Mucosa of descending colon (tissue), 3 donors: ENCODE results near the gene MOV10. TPM values are rescaled to one million over a fixed set of nuclear protein-coding genes. Genes with fewer than 3 reads are reported as not detected.

Source experiments
- ATAC-seq: fragments of 200-7000 bp; cut with Tn5 transposase; one replicate; pipeline ENCODE4 v1.9.1; 2020; ENCODE audit warnings: mild to moderate bottlenecking, moderate library complexity
- DNase-seq, 3 donors: peaks; one replicate each; pipeline ENCODE4 v3.0.0-alpha.2; 2020
- H3K36me3 ChIP-seq: fragments of 200-600 bp; one replicate; pipeline ENCODE4 v1.8.0; 2021; ENCODE audit warnings: low read depth, mild to moderate bottlenecking
- H3K4me1 ChIP-seq: fragments of 200-600 bp; one replicate; pipeline ENCODE4 v1.8.0; 2021; ENCODE audit warnings: low read depth, mild to moderate bottlenecking
- H3K4me3 ChIP-seq: fragments of 200-600 bp; one replicate; pipeline ENCODE4 v1.8.0; 2021; ENCODE audit warnings: mild to moderate bottlenecking
- H3K9me3 ChIP-seq: fragments of 200-600 bp; one replicate; pipeline ENCODE4 v1.8.0; 2021; ENCODE audit warnings: mild to moderate bottlenecking
- CTCF ChIP-seq: fragments of 200-600 bp; IDR thresholded peaks from one replicate; pipeline ENCODE4 v1.8.0; 2022; ENCODE audit warnings: antibody characterized with exemption, mild to moderate bottlenecking
- intact Hi-C, 2 donors: fragments of 100-400 bp; cut with DNase I in 1 of 2; cut with micrococcal nuclease in 1 of 2; formaldehyde crosslinking; loops; one replicate each; pipeline versions ENCODE4 v1.11.0 to v1.11.1; 2022; cut with DNase I, micrococcal nuclease
- total RNA-seq, 3 donors: library from RNA; stranded (reverse); fragmentation: NEBNext Ultra II Directional in 2 of 3; extraction: Animal tissue kit (Norgen Biotek cat#: 25700) in 2 of 3; gene quantifications; one replicate each; pipeline versions ENCODE4 v1.2.1 to v1.2.4, GENCODE V29; 2021 to 2023
- donor health status: DM: no; HTN: no; CAD: no; lungs with moderate emphysema.
- donor health status: DM: no; HTN: no; CAD: no.
- donor health status: DM: no; HTN: yes; CAD: no.

Gene MOV10
- total RNA-seq, 3 donors from 2014 or later, result 66.4 to 85.2 (median 77.6) TPM

DNA sequence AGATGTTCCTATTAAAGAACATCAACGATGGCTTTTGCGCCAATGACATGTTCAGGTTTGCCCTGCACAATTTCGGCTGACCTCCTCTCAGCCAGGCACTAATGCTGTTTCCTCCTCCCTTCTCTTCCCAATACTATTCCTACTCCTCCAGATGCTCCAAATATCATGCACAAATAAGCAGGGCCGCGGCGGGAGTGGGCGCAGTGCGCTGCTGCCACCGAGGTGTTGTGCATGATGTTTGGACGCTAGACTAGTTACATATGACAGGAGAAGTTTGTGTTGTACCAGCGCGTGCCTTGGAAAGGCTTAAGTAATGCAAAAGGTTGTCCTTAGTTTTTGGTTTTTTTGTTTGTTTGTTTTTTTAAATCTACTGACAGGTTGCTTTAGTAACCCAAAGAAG is 73.9 kb downstream of the MOV10 start:
- Histone ChIP-seq H3K4me1 (peaks cover under 1% of the 10 kb centered on the region), H3K36me3 (no peaks in the 10 kb centered on the region), H3K4me3 (no peak overlapping the region), H3K9me3 (no peaks in the 10 kb centered on the region)
- DNase-seq (no peak), ATAC-seq (no peak)
- intact Hi-C loops, result no loop called here
- no peak for TF ChIP-seq CTCF

Other genes with a start within 250 kb of the MOV10 start
- gene WNT2B, start 165.7 kb upstream of the MOV10 start, total RNA-seq, result 1 to 10 TPM; 6.6 to 7.1 (median 6.7) TPM
- 10 to 100 TPM; 15.9 to 21.2 (median 21.1) TPM for gene ST7L, start 55.5 kb upstream of the MOV10 start, total RNA-seq
- gene CAPZA1, start 54.8 kb upstream of the MOV10 start, total RNA-seq, result 100 to 1,000 TPM; 106 to 175 (median 156) TPM
- gene RHOC, start 32.5 kb downstream of the MOV10 start, total RNA-seq, result 100 to 1,000 TPM; 306 to 617 (median 485) TPM
- gene PPM1J, start 40.7 kb downstream of the MOV10 start, total RNA-seq, result 1 to 10 TPM in 2 of 3 donors, under 1 TPM in 1; 0.92 to 1.7 (median 1.1) TPM